ENCODE results near the gene MAP3K5. TPM values are rescaled to one million over a fixed set of nuclear protein-coding genes. Genes with fewer than 3 reads are reported as not detected.

Gene MAP3K5
- total and polyA plus RNA-seq, 2 donors (not counting 1 experiment from before 2014, with no cell fraction given): 10.9 to 62.6 TPM

- Histone ChIP-seq H3K4me3 (replicated peaks in 1 of 4; ENCODE audit: control extremely low read depth in 1 of 4, insufficient read depth in 1 of 4, low read depth in 3 of 4, low read length in 4 of 4) (no peak overlapping the region), H3K4me1 (ENCODE audit: control insufficient read depth, extremely low read depth, insufficient read depth, low read length) (no peaks in the 10 kb centered on the region), H3K79me2 (ENCODE audit: control insufficient read depth, insufficient read depth, low read length) (no peaks in the 10 kb centered on the region), H3K36me3 (ENCODE audit: control insufficient read depth, insufficient read depth, low read length) (no peaks in the 10 kb centered on the region), H3K27ac (ENCODE audit: insufficient read depth, low read length) (no peak overlapping the region), H3K4me2 (ENCODE audit: extremely low read depth, insufficient read depth, low read length) (no peak overlapping the region), H3K27me3 (ENCODE audit: control insufficient read depth, insufficient read depth, low read length) (no peaks in the 10 kb centered on the region), H4K20me1 (ENCODE audit: control insufficient read depth, extremely low read depth, insufficient read depth, low read length) (no peaks in the 10 kb centered on the region), H3K9ac (ENCODE audit: insufficient read depth, low read length) (no peak overlapping the region), H2AFZ (ENCODE audit: low read length) (no peak overlapping the region), H3K9me3 (ENCODE audit: control insufficient read depth, insufficient read depth, low read depth, low read length) (no peaks in the 10 kb centered on the region)
- peak in 1 of 2 donors; percentile 18 for DNase-seq (ENCODE audit: low read depth in 2 of 2)
- TF ChIP-seq CTCF (conservative IDR thresholded peaks at IDR 0.05 in 1 of 2, IDR thresholded peaks at IDR 0.05 in 1 of 2; ENCODE audit: low read depth in 1 of 2, low read length in 2 of 2) (no peak), EZH2 (IDR thresholded peaks at IDR 0.05; ENCODE audit: low read length, missing control alignments) (no peak)
Observed at GRCh38 chr6:136525586-136526195, 266.6 kb downstream of the MAP3K5 start.

- Histone ChIP-seq H3K4me2 (ENCODE audit: extremely low read depth, insufficient read depth, low read length) (no peak overlapping the region), H3K4me1 (ENCODE audit: control insufficient read depth, extremely low read depth, insufficient read depth, low read length) (no peaks in the 10 kb centered on the region), H4K20me1 (ENCODE audit: control insufficient read depth, extremely low read depth, insufficient read depth, low read length) (no peaks in the 10 kb centered on the region), H3K4me3 (replicated peaks in 1 of 4; ENCODE audit: control extremely low read depth in 1 of 4, insufficient read depth in 1 of 4, low read depth in 3 of 4, low read length in 4 of 4) (no peak overlapping the region), H2AFZ (ENCODE audit: low read length) (no peak overlapping the region), H3K27ac (ENCODE audit: insufficient read depth, low read length) (no peak overlapping the region), H3K36me3 (ENCODE audit: control insufficient read depth, insufficient read depth, low read length) (no peaks in the 10 kb centered on the region), H3K27me3 (ENCODE audit: control insufficient read depth, insufficient read depth, low read length) (no peaks in the 10 kb centered on the region), H3K79me2 (ENCODE audit: control insufficient read depth, insufficient read depth, low read length) (no peaks in the 10 kb centered on the region), H3K9ac (ENCODE audit: insufficient read depth, low read length) (no peak overlapping the region), H3K9me3 (ENCODE audit: control insufficient read depth, insufficient read depth, low read depth, low read length) (no peaks in the 10 kb centered on the region)
- TF ChIP-seq CTCF (conservative IDR thresholded peaks at IDR 0.05 in 1 of 2, IDR thresholded peaks at IDR 0.05 in 1 of 2; ENCODE audit: low read depth in 1 of 2, low read length in 2 of 2) (no peak), EZH2 (IDR thresholded peaks at IDR 0.05; ENCODE audit: low read length, missing control alignments) (no peak)
- no peak for DNase-seq (ENCODE audit: low read depth in 2 of 2)
Observed at GRCh38 chr6:136524936-136525413, 267.3 kb downstream of the MAP3K5 start.

GRCh38 chr6:136524339-136524935, 267.8 kb downstream of the MAP3K5 start:
- no peak overlapping the region for H3K9ac ChIP-seq (ENCODE audit: insufficient read depth, low read length)
- H3K27ac ChIP-seq (ENCODE audit: insufficient read depth, low read length): no peak overlapping the region
- no peaks in the 10 kb centered on the region for H3K4me1 ChIP-seq (ENCODE audit: control insufficient read depth, extremely low read depth, insufficient read depth, low read length)
- H3K4me3 ChIP-seq (replicated peaks in 1 of 4; ENCODE audit: control extremely low read depth in 1 of 4, insufficient read depth in 1 of 4, low read depth in 3 of 4, low read length in 4 of 4): no peak overlapping the region
- H3K9me3 ChIP-seq (ENCODE audit: control insufficient read depth, insufficient read depth, low read depth, low read length): no peaks in the 10 kb centered on the region
- no peak overlapping the region for H3K4me2 ChIP-seq (ENCODE audit: extremely low read depth, insufficient read depth, low read length)
- H3K27me3 ChIP-seq (ENCODE audit: control insufficient read depth, insufficient read depth, low read length): no peaks in the 10 kb centered on the region
- DNase-seq (ENCODE audit: low read depth in 2 of 2): no peak
- H2AFZ ChIP-seq (ENCODE audit: low read length): no peak overlapping the region
- H4K20me1 ChIP-seq (ENCODE audit: control insufficient read depth, extremely low read depth, insufficient read depth, low read length): no peaks in the 10 kb centered on the region
- H3K36me3 ChIP-seq (ENCODE audit: control insufficient read depth, insufficient read depth, low read length): no peaks in the 10 kb centered on the region
- H3K79me2 ChIP-seq (ENCODE audit: control insufficient read depth, insufficient read depth, low read length): no peaks in the 10 kb centered on the region
- TF ChIP-seq EZH2 (IDR thresholded peaks at IDR 0.05; ENCODE audit: low read length, missing control alignments): no peak
- TF ChIP-seq CTCF (conservative IDR thresholded peaks at IDR 0.05 in 1 of 2, IDR thresholded peaks at IDR 0.05 in 1 of 2; ENCODE audit: low read depth in 1 of 2, low read length in 2 of 2): no peak
